Natural killer cell (primary cell): ENCODE measurements around the gene MARCHF3. TPM values are rescaled to one million over a fixed set of nuclear protein-coding genes. Genes with fewer than 3 reads are reported as not detected.

Experiments used
- ATAC-seq, 3 donors: fragments of 150-1000 bp in 2 of 3; fragments of 200-7000 bp in 1 of 3; cut with Tn5 transposase; 1 replicate in 1 of 3; 2 replicates in 2 of 3; pipeline ENCODE4 v1.10.0; 2021; ENCODE audit warnings: mild to moderate bottlenecking in 2 of 3, moderate library complexity in 2 of 3
- DNase-seq, 2 donors: peaks; one replicate each; pipeline versions ENCODE4 v3.0.0 to v3.0.0-alpha.2; 2013 to 2021; ENCODE audit warnings: mixed read lengths in 1 of 2
- H3K27ac ChIP-seq: one replicate; pipeline ENCODE4 v1.5.1; 2013; ENCODE audit warnings: mild to moderate bottlenecking, low read length
- H3K27me3 ChIP-seq: one replicate; pipeline ENCODE4 v1.6.1; 2013; ENCODE audit warnings: low read length; ENCODE audit not compliant: control insufficient read depth, insufficient read depth
- H3K36me3 ChIP-seq: one replicate; pipeline ENCODE4 v1.6.1; 2013; ENCODE audit warnings: low read length; ENCODE audit not compliant: control insufficient read depth, insufficient read depth
- H3K4me1 ChIP-seq: one replicate; pipeline ENCODE4 v1.6.1; 2013; ENCODE audit warnings: low read length; ENCODE audit not compliant: control insufficient read depth, insufficient read depth
- H3K4me3 ChIP-seq: one replicate; pipeline ENCODE4 v1.5.1; 2013; ENCODE audit warnings: low read length
- H3K9me3 ChIP-seq: one replicate; pipeline ENCODE4 v1.6.1; 2013; ENCODE audit warnings: low read length; ENCODE audit not compliant: control insufficient read depth, insufficient read depth
- H3K27ac Mint-ChIP-seq, 2 donors: one replicate each; pipeline ENCODE4 v1.8.0; 2022; ENCODE audit warnings: mild to moderate bottlenecking in 2 of 2, mixed read lengths in 2 of 2, moderate library complexity in 1 of 2
- H3K27me3 Mint-ChIP-seq, 2 donors: one replicate each; pipeline ENCODE4 v1.8.0; 2022; ENCODE audit warnings: low read depth in 2 of 2, mixed read lengths in 2 of 2
- H3K36me3 Mint-ChIP-seq: one replicate; pipeline ENCODE4 v1.8.0; 2022; ENCODE audit warnings: mixed read lengths
- H3K4me1 Mint-ChIP-seq, 2 donors: one replicate each; pipeline ENCODE4 v1.8.0; 2022; ENCODE audit warnings: mixed read lengths in 2 of 2
- H3K4me3 Mint-ChIP-seq: one replicate; pipeline ENCODE4 v1.8.0; 2022; ENCODE audit warnings: mild to moderate bottlenecking, moderate library complexity, mixed read lengths
- H3K9me3 Mint-ChIP-seq, 2 donors: one replicate each; pipeline ENCODE4 v1.8.0; 2022; ENCODE audit warnings: mixed read lengths in 2 of 2
- WGBS: methylation state at CpG from one replicate; pipeline ENCODE4 v1.1.7; 2013; ENCODE audit warnings: missing lambda C conversion rate; ENCODE audit not compliant: insufficient coverage; 5-methylcytosine and 5-hydroxymethylcytosine counted together
- intact Hi-C: fragments of 100-400 bp; cut with micrococcal nuclease; formaldehyde crosslinking; loops from one replicate; pipeline ENCODE4 v1.14.2; 2022
- total RNA-seq, 4 donors: library from RNA; stranded (reverse); fragments of 120-200 nt in 1 of 4; gene quantifications; one replicate each; pipeline versions ENCODE4 v1.2.3 to v1.2.4, GENCODE V29; 2013 to 2022
- TF ChIP-seq, protein P1 (sequence below): fragments of 200-600 bp; IDR thresholded peaks from one replicate; pipeline ENCODE4 v1.8.0; 2022; ENCODE audit warnings: antibody characterized with exemption

MARCHF3 gene
- total RNA-seq, 3 donors from 2014 or later (not counting 1 experiment from before 2014, with no cell fraction given): 6.8 to 11.2 (median 8.9) TPM

DNA sequence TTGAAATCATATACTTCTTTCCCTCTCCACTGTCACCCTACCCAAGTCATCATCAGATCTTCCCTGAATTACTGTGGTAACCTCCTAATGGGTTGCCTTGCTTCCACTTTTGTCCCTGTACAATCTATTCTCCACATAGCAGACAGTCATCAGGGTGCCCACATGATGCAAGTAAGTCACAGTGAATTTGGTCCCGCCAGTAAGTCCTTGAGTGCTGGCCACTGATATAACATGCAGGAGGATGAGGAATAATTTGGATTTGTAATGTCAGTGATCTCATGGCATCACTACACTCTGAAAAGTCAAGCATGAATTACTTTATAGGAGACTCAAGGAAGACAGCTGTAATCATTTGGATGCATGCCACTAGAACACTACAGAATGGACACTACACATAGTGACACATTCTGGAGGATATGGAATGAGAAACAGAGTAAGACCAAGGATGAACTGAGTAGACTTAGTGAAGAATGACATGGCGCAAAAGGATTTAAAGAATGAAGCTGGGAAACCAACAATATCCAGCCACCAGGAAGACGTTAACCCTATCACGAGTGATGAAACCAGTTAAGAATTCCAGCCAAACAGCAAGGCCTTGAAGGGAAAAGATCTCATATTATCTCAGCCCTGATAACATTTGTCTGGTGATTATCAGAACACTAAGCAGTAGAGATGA, 28.6 kb downstream of the MARCHF3 start:
- no peaks in the 10 kb centered on the region for H3K36me3 ChIP-seq
- no peaks in the 10 kb centered on the region for H3K9me3 ChIP-seq
- 93% methylated on average over 4 of the region's 4 CpGs for WGBS
- DNase-seq (no peak), ATAC-seq (no peak)
- intact Hi-C loops: no loop called here
- H3K27me3 Mint-ChIP-seq: peaks cover 0 to 3% of the 10 kb centered on the region in 2 donors
- no peak overlapping the region for H3K4me3 ChIP-seq
- no peak overlapping the region for H3K27ac ChIP-seq
- no peaks in the 10 kb centered on the region for H3K27me3 ChIP-seq
- no peak overlapping the region for H3K4me3 Mint-ChIP-seq
- peaks cover 0 to 5% of the 10 kb centered on the region in 2 donors for H3K4me1 Mint-ChIP-seq
- H3K27ac Mint-ChIP-seq: no peak overlapping the region
- no peaks in the 10 kb centered on the region for H3K36me3 Mint-ChIP-seq
- TF ChIP-seq, protein P1, sequence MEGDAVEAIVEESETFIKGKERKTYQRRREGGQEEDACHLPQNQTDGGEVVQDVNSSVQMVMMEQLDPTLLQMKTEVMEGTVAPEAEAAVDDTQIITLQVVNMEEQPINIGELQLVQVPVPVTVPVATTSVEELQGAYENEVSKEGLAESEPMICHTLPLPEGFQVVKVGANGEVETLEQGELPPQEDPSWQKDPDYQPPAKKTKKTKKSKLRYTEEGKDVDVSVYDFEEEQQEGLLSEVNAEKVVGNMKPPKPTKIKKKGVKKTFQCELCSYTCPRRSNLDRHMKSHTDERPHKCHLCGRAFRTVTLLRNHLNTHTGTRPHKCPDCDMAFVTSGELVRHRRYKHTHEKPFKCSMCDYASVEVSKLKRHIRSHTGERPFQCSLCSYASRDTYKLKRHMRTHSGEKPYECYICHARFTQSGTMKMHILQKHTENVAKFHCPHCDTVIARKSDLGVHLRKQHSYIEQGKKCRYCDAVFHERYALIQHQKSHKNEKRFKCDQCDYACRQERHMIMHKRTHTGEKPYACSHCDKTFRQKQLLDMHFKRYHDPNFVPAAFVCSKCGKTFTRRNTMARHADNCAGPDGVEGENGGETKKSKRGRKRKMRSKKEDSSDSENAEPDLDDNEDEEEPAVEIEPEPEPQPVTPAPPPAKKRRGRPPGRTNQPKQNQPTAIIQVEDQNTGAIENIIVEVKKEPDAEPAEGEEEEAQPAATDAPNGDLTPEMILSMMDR: no peak
- H3K4me1 ChIP-seq: no peaks in the 10 kb centered on the region
- H3K9me3 Mint-ChIP-seq: no peaks in the 10 kb centered on the region

DNA sequence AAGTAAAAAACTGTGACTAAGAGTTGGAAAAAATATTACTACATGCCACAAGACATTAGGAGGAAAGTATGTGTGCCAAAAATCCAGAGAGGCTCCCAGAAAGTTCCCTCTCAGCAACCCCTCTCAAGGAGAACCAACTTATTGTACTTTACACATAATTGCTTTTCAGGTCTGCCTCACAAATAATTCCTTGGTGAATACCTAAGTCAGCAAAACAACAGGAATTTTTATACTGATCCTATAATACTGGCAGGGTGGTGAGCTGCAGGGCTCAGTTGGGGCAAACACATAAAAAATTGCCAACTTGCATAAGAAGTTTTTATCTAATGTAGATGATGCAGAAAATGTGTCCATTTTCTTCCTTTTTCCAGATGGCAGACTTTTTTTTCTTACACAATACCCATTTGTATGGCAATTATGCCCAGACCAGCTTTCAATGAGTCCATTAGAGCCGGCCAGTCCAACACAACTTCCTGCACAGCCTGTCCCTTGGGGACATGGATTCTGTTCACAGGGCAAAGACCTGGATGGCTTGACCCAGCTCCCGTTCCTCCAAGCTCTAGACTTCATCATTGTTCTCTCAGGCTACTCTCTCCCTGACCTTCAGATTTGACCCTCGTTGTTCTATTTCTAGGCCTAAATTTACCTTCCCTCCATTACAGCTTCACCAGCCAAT, 31.3 kb downstream of the MARCHF3 start:
- Histone ChIP-seq H3K36me3 (no peaks in the 10 kb centered on the region), H3K4me1 (no peaks in the 10 kb centered on the region), H3K9me3 (no peaks in the 10 kb centered on the region), H3K4me3 (no peak overlapping the region), H3K27me3 (no peaks in the 10 kb centered on the region), H3K27ac (no peak overlapping the region)
- Mint-ChIP-seq H3K27me3 (peaks cover 3 to 12% of the 10 kb centered on the region in 2 donors), H3K4me1 (peaks cover 0 to 15% of the 10 kb centered on the region in 2 donors), H3K36me3 (no peaks in the 10 kb centered on the region), H3K4me3 (no peak overlapping the region), H3K9me3 (no peaks in the 10 kb centered on the region), H3K27ac (no peak overlapping the region)
- TF ChIP-seq, protein P1: no peak
- DNase-seq (no peak), ATAC-seq (no peak)
- WGBS: 95% methylated on average over 3 of the region's 3 CpGs
- intact Hi-C loops: no loop called here

DNA sequence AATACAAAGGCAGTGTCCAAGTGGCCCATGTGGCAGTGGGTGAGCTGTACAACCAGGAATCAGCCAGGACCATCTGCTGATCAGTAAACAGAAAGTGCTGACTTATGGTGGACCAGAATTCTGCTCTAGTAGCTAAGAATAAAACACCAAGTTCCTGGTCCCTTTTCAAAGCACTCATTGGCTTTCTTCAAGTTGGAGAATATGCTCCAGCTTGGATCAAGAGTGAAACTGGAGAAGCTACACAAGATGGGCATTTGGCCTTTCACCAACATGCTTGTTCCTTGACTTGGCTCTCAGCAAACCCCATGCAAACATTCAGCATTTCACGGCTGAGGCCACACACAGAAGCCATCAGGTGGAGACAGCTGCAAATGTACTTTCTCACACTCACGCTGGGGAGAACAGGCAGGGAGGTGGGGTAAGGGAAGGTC, 32.1 kb downstream of the MARCHF3 start:
- DNase-seq (no peak), ATAC-seq (peak in 1 of 3 donors; percentile 36)
- Mint-ChIP-seq H3K4me1 (peaks cover 0 to 24% of the 10 kb centered on the region in 2 donors), H3K27me3 (peaks cover 3 to 12% of the 10 kb centered on the region in 2 donors), H3K4me3 (no peak overlapping the region), H3K36me3 (no peaks in the 10 kb centered on the region), H3K9me3 (no peaks in the 10 kb centered on the region), H3K27ac (no peak overlapping the region)
- Histone ChIP-seq H3K4me3 (no peak overlapping the region), H3K9me3 (no peaks in the 10 kb centered on the region), H3K27me3 (no peaks in the 10 kb centered on the region), H3K4me1 (no peaks in the 10 kb centered on the region), H3K36me3 (no peaks in the 10 kb centered on the region), H3K27ac (no peak overlapping the region)
- intact Hi-C loops: no loop called here
- WGBS: 51% methylated on average over 2 of the region's 2 CpGs
- TF ChIP-seq, protein P1: no peak
